Endothelial cell of umbilical vein (primary cell): ENCODE measurements around the gene HIC1. TPM values are rescaled to one million over a fixed set of nuclear protein-coding genes. Genes with fewer than 3 reads are reported as not detected.
A peak's percentile ranks its signal among the peaks of the same experiment; 100 is the strongest.

Experiments
- BruUV-seq: library from RNA; stranded (reverse); fragments of 400-500 nt; replicated peaks from 2 replicates; lab custom pipeline; 2021; lab: Mats Ljungman, UMichigan
- CTCF ChIA-PET: fragments of 300-600, 350-600 bp; sonication (Branson Sonifier 250); formaldehyde crosslinking; loops from one replicate; lab custom pipeline; 2021; ENCODE audit warnings: antibody characterized with exemption, inconsistent platforms; lab: Charles Lee
- POLR2A ChIA-PET: fragments of 300-600, 350-600 bp; sonication (Branson Sonifier 250); formaldehyde crosslinking; loops from one replicate; lab custom pipeline; 2021; ENCODE audit warnings: antibody characterized with exemption, inconsistent platforms; lab: Charles Lee
- DNase-seq: peaks from one replicate; pipeline ENCODE4 v3.0.0-alpha.2; 2011; ENCODE audit warnings: low read depth, low spot score
- FAIRE-seq: peaks from 2 replicates; lab custom pipeline; 2011; peaks lifted over from hg19 to GRCh38; lab: Jason Lieb, UNC
- H2AFZ ChIP-seq: 2 replicates; pipeline ENCODE4 v1.6.0; 2012; ENCODE audit warnings: low read depth, low read length, control low read depth, inconsistent platforms
- H3K27ac ChIP-seq: 2 replicates; pipeline ENCODE4 v1.5.1; 2011; ENCODE audit warnings: low read depth, mild to moderate bottlenecking, control low read depth, low read length, moderate library complexity; ENCODE audit not compliant: insufficient read depth
- H3K27me3 ChIP-seq, 2 experiments: 2 replicates each; pipeline versions ENCODE4 v1.6.0 to v1.6.1; 2011; ENCODE audit warnings: low read length in 2 of 2, mixed read lengths in 1 of 2; ENCODE audit not compliant: control insufficient read depth in 2 of 2, insufficient read depth in 2 of 2
- H3K36me3 ChIP-seq, 2 experiments: 2 replicates in 1 of 2; 3 replicates in 1 of 2; pipeline ENCODE4 v1.5.1; 2011; ENCODE audit warnings: low read length in 2 of 2, mild to moderate bottlenecking in 1 of 2, moderate library complexity in 1 of 2; ENCODE audit not compliant: control insufficient read depth in 2 of 2, insufficient read depth in 2 of 2; ENCODE audit errors: extremely low read depth in 1 of 2
- H3K4me1 ChIP-seq: 3 replicates; pipeline ENCODE4 v1.5.1; 2011; ENCODE audit warnings: mild to moderate bottlenecking, low read length; ENCODE audit not compliant: control insufficient read depth, insufficient read depth; ENCODE audit errors: extremely low read depth
- H3K4me2 ChIP-seq: 2 replicates; pipeline ENCODE4 v1.6.1; 2011; ENCODE audit warnings: low read length, control low read depth, mixed read lengths; ENCODE audit not compliant: insufficient read depth
- H3K4me3 ChIP-seq, 3 experiments: fragments of 200-600 bp in 1 of 3; sonication (generic), shearing (Covaris generic) in 1 of 3; replicated peaks in 1 of 3; 2 replicates each; pipeline ENCODE4 v1.5.1; 2011 to 2016; ENCODE audit warnings: control low read depth in 3 of 3, low read length in 3 of 3, mild to moderate bottlenecking in 2 of 3, inconsistent platforms in 1 of 3, low read depth in 1 of 3, moderate library complexity in 1 of 3; ENCODE audit not compliant: insufficient read depth in 1 of 3
- H3K79me2 ChIP-seq: 2 replicates; pipeline ENCODE4 v1.6.0; 2012; ENCODE audit warnings: low read length, inconsistent platforms; ENCODE audit not compliant: control insufficient read depth, insufficient read depth
- H3K9ac ChIP-seq: replicated peaks from 2 replicates; pipeline ENCODE3; 2011; ENCODE audit warnings: low read length, control low read depth; ENCODE audit not compliant: insufficient read depth; ENCODE audit errors: extremely low read depth
- H3K9me1 ChIP-seq: replicated peaks from 3 replicates; pipeline ENCODE4 v1.6.0; 2011; ENCODE audit warnings: mild to moderate bottlenecking, low read length; ENCODE audit not compliant: control insufficient read depth, insufficient read depth; ENCODE audit errors: extremely low read depth
- H3K9me3 ChIP-seq: replicated peaks from 2 replicates; pipeline ENCODE4 v1.5.1; 2012; ENCODE audit warnings: low read length, inconsistent platforms; ENCODE audit not compliant: control insufficient read depth, insufficient read depth
- H4K20me1 ChIP-seq: replicated peaks from 2 replicates; pipeline ENCODE3; 2011; ENCODE audit warnings: mild to moderate bottlenecking, low read length; ENCODE audit not compliant: control insufficient read depth, insufficient read depth; ENCODE audit errors: extremely low read depth
- EZH2 ChIP-seq: IDR thresholded peaks from 2 replicates; pipeline ENCODE4 v1.6.1; 2012; ENCODE audit warnings: borderline replicate concordance, low read depth, mild to moderate bottlenecking, moderate library complexity, low read length, inconsistent platforms; ENCODE audit not compliant: severe bottlenecking
- GATA2 ChIP-seq: IDR thresholded peaks from 2 replicates; pipeline ENCODE4 v1.7.0; 2011; ENCODE audit warnings: low read depth, mild to moderate bottlenecking, moderate library complexity, mixed read lengths, low read length; ENCODE audit not compliant: insufficient read length, insufficient read depth
- JUN ChIP-seq: IDR thresholded peaks from 2 replicates; pipeline ENCODE4 v1.6.1; 2011; ENCODE audit warnings: borderline replicate concordance, low read depth; ENCODE audit not compliant: insufficient read length, insufficient read depth
- POLR2A ChIP-seq: IDR thresholded peaks from 2 replicates; pipeline ENCODE4 v1.6.1; 2012; ENCODE audit warnings: low read depth, mild to moderate bottlenecking, control low read depth, low read length
- dilution Hi-C: fragments of 300-500 bp; cut with MboI; formaldehyde crosslinking; loops from one replicate; pipeline ENCODE4 v1.15.0; 2019; ENCODE audit warnings: low sequenced_read_pairs; ENCODE audit not compliant: extremely low pct_ligation_motif_present
- intact Hi-C: fragments of 100-400 bp; cut with micrococcal nuclease; formaldehyde crosslinking; loops from one replicate; pipeline ENCODE4 v1.10.0; 2022
- polyA plus RNA-seq, 4 experiments: library from polyadenylated mRNA; depleted of rRNA in 3 of 4; stranded (reverse) in 3 of 4; unstranded in 1 of 4; fragments of >200 nt; gene quantifications; 2 replicates each; pipeline versions ENCODE4 v1.2.1 to v1.2.3, GENCODE V29; 2011 to 2012; ENCODE audit warnings: missing spikeins in 1 of 4
- total RNA-seq: library from RNA; stranded (reverse); gene quantifications from 2 replicates; pipeline ENCODE4 v1.2.3, GENCODE V29; 2021
- TF ChIP-seq, protein P1 (sequence below), 2 donors: IDR thresholded peaks; 1 replicate in 1 of 2; 2 replicates in 1 of 2; pipeline ENCODE4 v1.5.1; 2011; ENCODE audit warnings: low read length in 2 of 2, mild to moderate bottlenecking in 2 of 2, moderate library complexity in 2 of 2, control low read depth in 1 of 2, inconsistent platforms in 1 of 2, low read depth in 1 of 2; ENCODE audit not compliant: insufficient read depth in 1 of 2; ENCODE audit errors: extremely low read depth in 1 of 2

Gene HIC1
- total and polyA plus RNA-seq, 2 donors (not counting 3 experiments of a cell fraction or from before 2014, with no cell fraction given), result 18.2 to 35.5 TPM

DNA sequence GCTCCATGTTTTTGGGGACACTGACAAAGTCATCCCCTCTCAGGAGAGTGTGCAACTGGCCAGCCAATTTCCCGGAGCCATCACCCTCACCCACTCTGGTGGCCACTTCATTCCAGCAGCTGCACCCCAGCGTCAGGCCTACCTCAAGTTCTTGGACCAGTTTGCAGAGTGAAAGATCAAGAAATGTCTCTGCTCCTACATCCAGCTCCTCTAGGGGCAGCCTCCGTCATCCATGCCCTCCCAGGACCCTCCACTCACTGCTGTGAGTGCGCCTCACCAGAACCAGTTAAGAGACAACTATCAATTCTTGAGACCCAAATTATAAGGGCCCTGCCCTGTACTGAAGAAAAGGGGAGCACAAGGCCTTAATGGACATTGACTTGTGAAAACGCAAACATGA lies 12.0 kb upstream of the HIC1 start:
- peak overlapping the region; percentile 80 for H3K27ac ChIP-seq
- H3K9ac ChIP-seq, result peak overlapping the region; percentile 92
- TF ChIP-seq JUN, result no peak
- TF ChIP-seq, protein P1, sequence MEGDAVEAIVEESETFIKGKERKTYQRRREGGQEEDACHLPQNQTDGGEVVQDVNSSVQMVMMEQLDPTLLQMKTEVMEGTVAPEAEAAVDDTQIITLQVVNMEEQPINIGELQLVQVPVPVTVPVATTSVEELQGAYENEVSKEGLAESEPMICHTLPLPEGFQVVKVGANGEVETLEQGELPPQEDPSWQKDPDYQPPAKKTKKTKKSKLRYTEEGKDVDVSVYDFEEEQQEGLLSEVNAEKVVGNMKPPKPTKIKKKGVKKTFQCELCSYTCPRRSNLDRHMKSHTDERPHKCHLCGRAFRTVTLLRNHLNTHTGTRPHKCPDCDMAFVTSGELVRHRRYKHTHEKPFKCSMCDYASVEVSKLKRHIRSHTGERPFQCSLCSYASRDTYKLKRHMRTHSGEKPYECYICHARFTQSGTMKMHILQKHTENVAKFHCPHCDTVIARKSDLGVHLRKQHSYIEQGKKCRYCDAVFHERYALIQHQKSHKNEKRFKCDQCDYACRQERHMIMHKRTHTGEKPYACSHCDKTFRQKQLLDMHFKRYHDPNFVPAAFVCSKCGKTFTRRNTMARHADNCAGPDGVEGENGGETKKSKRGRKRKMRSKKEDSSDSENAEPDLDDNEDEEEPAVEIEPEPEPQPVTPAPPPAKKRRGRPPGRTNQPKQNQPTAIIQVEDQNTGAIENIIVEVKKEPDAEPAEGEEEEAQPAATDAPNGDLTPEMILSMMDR (IDR thresholded peaks at IDR 0.05; ENCODE audit: extremely low read depth in 1 of 2, insufficient read depth in 1 of 2, low read depth in 1 of 2, low read length in 2 of 2), result peak in 1 of 2 donors; percentile 9
- TF ChIP-seq GATA2, result no peak
- peak overlapping the region; percentile 86 for H3K4me2 ChIP-seq
- H3K4me3 ChIP-seq, result peak overlapping the region in 1 of 3 experiments; percentile 90
- H2AFZ ChIP-seq, result no peak overlapping the region
- CTCF ChIA-PET, result interaction anchor here (1.3 kb wide), 1 partner anchor 202 kb away, joined by 3 read pairs; no protein-coding TSS in a partner anchor
- DNase-seq, result no peak
- H3K79me2 ChIP-seq, result peaks cover 17% of the 10 kb centered on the region
- no peaks in the 10 kb centered on the region for H3K27me3 ChIP-seq
- intact Hi-C loops, result no loop called here
- no peaks in the 10 kb centered on the region for H3K9me1 ChIP-seq
- peaks cover 5 to 9% of the 10 kb centered on the region in 2 experiments for H3K36me3 ChIP-seq
- BruUV-seq, result no TSS peak
- no peaks in the 10 kb centered on the region for H3K9me3 ChIP-seq
- POLR2A ChIA-PET, result no interaction called here
- dilution Hi-C loops, result no loop called here
- peaks cover 7% of the 10 kb centered on the region for H3K4me1 ChIP-seq
- FAIRE-seq, result no peak
- H4K20me1 ChIP-seq, result no peaks in the 10 kb centered on the region

DNA sequence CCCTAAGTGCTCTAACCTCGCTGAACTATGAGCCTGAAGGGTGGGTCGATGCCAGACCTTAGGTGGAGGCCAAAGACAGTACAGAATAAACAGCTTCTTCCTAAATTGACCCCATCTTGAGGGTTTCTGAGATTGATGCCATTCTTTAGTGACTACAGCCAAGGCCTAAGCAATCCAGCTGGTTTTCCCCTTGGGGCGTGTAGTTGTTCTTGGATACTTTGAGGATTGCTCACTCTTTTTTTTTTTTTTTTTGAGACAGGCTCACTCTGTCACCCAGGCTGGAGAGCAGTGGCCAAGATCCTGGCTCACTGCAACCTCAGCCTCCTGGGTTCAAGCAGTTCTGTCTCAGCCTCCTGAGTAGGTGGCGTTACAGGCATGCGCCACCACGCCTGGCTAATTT lies 11.1 kb upstream of the HIC1 start:
- Histone ChIP-seq H3K79me2 (peaks cover 17% of the 10 kb centered on the region), H3K27ac (no peak overlapping the region), H4K20me1 (no peaks in the 10 kb centered on the region), H3K9ac (no peak overlapping the region), H3K36me3 (peaks cover 5 to 9% of the 10 kb centered on the region in 2 experiments), H3K27me3 (no peaks in the 10 kb centered on the region), H3K9me3 (no peaks in the 10 kb centered on the region), H3K4me2 (no peak overlapping the region), H2AFZ (no peak overlapping the region), H3K4me1 (peaks cover 7% of the 10 kb centered on the region), H3K4me3 (no peak overlapping the region), H3K9me1 (no peaks in the 10 kb centered on the region)
- ChIA-PET CTCF (interaction anchor here (1.0 to 1.3 kb wide), 2 partner anchors 135 to 201 kb away, joined by 3 to 8 read pairs; no protein-coding TSS in a partner anchor), POLR2A (interaction anchor here (0.7 kb wide), 1 partner anchor 201 kb away, joined by 7 read pairs; no protein-coding TSS in a partner anchor)
- no peak for DNase-seq
- peak; percentile 59 for FAIRE-seq
- dilution Hi-C loops (no loop called here), intact Hi-C loops (no loop called here)
- BruUV-seq, result no TSS peak
- no peak for TF ChIP-seq EZH2
- TF ChIP-seq POLR2A, result peak; percentile 38
